Heart left ventricle (tissue), 16 donors: ENCODE data around the gene IGSF8. TPM values are rescaled to one million over a fixed set of nuclear protein-coding genes. Genes with fewer than 3 reads are reported as not detected.

Experiments used
- ATAC-seq, 4 donors: fragments of 200-7000 bp; cut with Tn5 transposase; one replicate each; pipeline ENCODE4 v1.9.1; 2020 to 2022; ENCODE audit warnings: moderate library complexity in 4 of 4, mild to moderate bottlenecking in 3 of 4, moderate number of reproducible peaks in 1 of 4
- DNase-seq, 5 donors: peaks; one replicate each; pipeline ENCODE4 v3.0.0-alpha.2; 2020
- H3K27ac ChIP-seq, 12 donors: fragments of 200-600 bp; sonication (generic) in 4 of 12; one replicate each; pipeline versions ENCODE4 v1.5.0 to v1.8.0; 2016 to 2022; ENCODE audit warnings: mild to moderate bottlenecking in 2 of 12
- H3K27me3 ChIP-seq, 9 donors: fragments of 200-600 bp; sonication (generic) in 2 of 9; one replicate each; pipeline versions ENCODE4 v1.5.1 to v1.8.0; 2016 to 2022; ENCODE audit warnings: mild to moderate bottlenecking in 3 of 9
- H3K36me3 ChIP-seq, 9 donors: fragments of 200-600 bp; sonication (generic) in 2 of 9; one replicate each; pipeline versions ENCODE4 v1.5.0 to v1.8.0; 2018 to 2022; ENCODE audit warnings: mild to moderate bottlenecking in 2 of 9
- H3K4me1 ChIP-seq, 12 donors: fragments of 200-600 bp; sonication (generic) in 4 of 12; one replicate each; pipeline versions ENCODE4 v1.5.0 to v1.8.0; 2016 to 2022; ENCODE audit warnings: mild to moderate bottlenecking in 3 of 12
- H3K4me3 ChIP-seq, 12 donors: fragments of 200-600 bp; sonication (generic) in 4 of 12; one replicate each; pipeline versions ENCODE4 v1.5.0 to v1.8.0; 2017 to 2022; ENCODE audit warnings: mild to moderate bottlenecking in 9 of 12, moderate library complexity in 4 of 12
- H3K9me3 ChIP-seq, 12 donors: fragments of 200-600 bp; sonication (generic) in 4 of 12; one replicate each; pipeline versions ENCODE4 v1.5.0 to v1.8.0; 2016 to 2022; ENCODE audit warnings: mild to moderate bottlenecking in 1 of 12
- CTCF ChIP-seq, 12 donors: fragments of 200-600 bp; sonication (generic) in 4 of 12; IDR thresholded peaks; one replicate each; pipeline versions ENCODE4 v1.5.0 to v1.8.0; 2018 to 2022; ENCODE audit warnings: antibody characterized with exemption in 12 of 12, mild to moderate bottlenecking in 5 of 12
- POLR2A ChIP-seq, 2 donors: fragments of 450-650 bp; IDR thresholded peaks; one replicate each; pipeline ENCODE4 v1.6.1; 2017; ENCODE audit warnings: antibody characterized with exemption in 2 of 2, mild to moderate bottlenecking in 2 of 2, moderate library complexity in 2 of 2
- WGBS, 4 donors: extraction: QIAGEN DNeasy Blood & Tissue Kit in 2 of 4; methylation state at CpG; one replicate each; pipeline versions ENCODE4 v1.1.5 to v1.1.7; 2013 to 2018; 5-methylcytosine and 5-hydroxymethylcytosine counted together
- intact Hi-C, 10 donors: fragments of 100-400 bp; cut with DNase I; formaldehyde crosslinking; loops; one replicate each; pipeline versions ENCODE4 v1.11.1 to v1.14.2; 2022
- polyA plus RNA-seq, 2 donors: library from polyadenylated mRNA; stranded (reverse); fragments of 200-250 nt; gene quantifications; one replicate each; pipeline ENCODE4 v1.2.3, GENCODE V29; 2013
- total RNA-seq, 9 donors: library from RNA; depleted of rRNA in 2 of 9; stranded (reverse); fragments of >200 nt in 2 of 9; fragmentation: NEBNext Ultra II Directional in 3 of 9; extraction: Animal tissue kit (Norgen Biotek cat#: 25700) in 3 of 9; gene quantifications; one replicate each; pipeline versions ENCODE4 v1.1.0 to v1.2.4, GENCODE V29; 2016 to 2023
- donor health status: ischemic (EF 13 %, LVEDD 7.1; RV severe dilation, severe dysfunction).
- donor health status: healthy with polysubstance abuse.
- donor health status: DM: no; HTN: yes; CAD: no.
- donor health status: DM: no; HTN: no; CAD: no.
- donor health status: ischemic (EF 25% LVEDD 6.9; RV normal size, moderate dysfunction).
- donor health status: ischemic (EF 25% LVEDD 5.7; RV mildly dilated, moderate dysfunction).
- donor health status: healthy.
- donor health status: DM: yes; HTN: yes; CAD: no.
- donor health status: ischemic (EF 35%, LVEDD 5.7; RV mildly dilated, moderate dysfunction).
- donor health status: nonischemic (EF 11% LVEDD 7.7; RV severe dilation, severe dysfunction).
- donor health status: DM: yes; HTN: yes; CAD: no.
- donor health status: PGD.
- donor health status: ischemic (EF 29% LVEDD 5.4; RV normal size, mild dysfunction).
- donor health status: nonischemic (EF 23%, LVEDD 6.1; RV moderate dilation, normal function).

IGSF8 gene
- total and polyA plus RNA-seq, 11 donors = 15.0 to 49.3 (median 24.8) TPM

- Histone ChIP-seq H3K4me3 (no peak overlapping the region), H3K36me3 (no peaks in the 10 kb centered on the region), H3K9me3 (no peaks in the 10 kb centered on the region), H3K4me1 (peaks cover 0 to 14% (median 0%) of the 10 kb centered on the region in 12 donors), H3K27me3 (peaks cover 0 to 10% (median 0%) of the 10 kb centered on the region in 9 donors), H3K27ac (no peak overlapping the region)
- no peak for ATAC-seq
- TF ChIP-seq POLR2A (IDR thresholded peaks at IDR 0.05) (no peak), CTCF (IDR thresholded peaks at IDR 0.05) (no peak)
- DNase-seq = no peak
- WGBS, 4 donors = 85 to 91% (median 89%) methylated on average over 3 of the region's 3 CpGs
- intact Hi-C loops = no loop called here
These were observed 34.3 kb downstream of the IGSF8 start for GRCh38 chr1:160064164-160064563.

DNA sequence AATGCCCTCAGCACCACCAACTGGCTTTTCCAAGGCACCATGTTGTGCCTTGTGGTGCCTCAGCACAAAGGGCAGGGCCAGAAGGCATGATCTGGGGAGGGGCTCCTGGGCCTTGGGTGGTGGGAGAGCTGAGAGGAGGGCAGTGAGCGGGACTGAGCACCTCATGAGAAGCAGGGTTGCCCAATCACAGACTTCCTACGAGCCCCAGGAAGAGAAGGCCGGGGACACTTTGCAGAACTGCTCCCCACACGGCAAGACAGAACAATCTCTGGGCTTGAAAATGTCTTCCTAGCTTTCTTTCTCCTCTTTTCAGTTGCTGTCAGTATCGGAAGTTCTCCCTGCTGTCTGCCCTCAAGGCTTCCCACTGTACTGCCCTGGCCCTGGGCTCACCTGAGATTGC, 35.2 kb downstream of the IGSF8 start:
- 87 to 89% (median 89%) methylated on average over 5 of the region's 5 CpGs for WGBS, 4 donors

DNA sequence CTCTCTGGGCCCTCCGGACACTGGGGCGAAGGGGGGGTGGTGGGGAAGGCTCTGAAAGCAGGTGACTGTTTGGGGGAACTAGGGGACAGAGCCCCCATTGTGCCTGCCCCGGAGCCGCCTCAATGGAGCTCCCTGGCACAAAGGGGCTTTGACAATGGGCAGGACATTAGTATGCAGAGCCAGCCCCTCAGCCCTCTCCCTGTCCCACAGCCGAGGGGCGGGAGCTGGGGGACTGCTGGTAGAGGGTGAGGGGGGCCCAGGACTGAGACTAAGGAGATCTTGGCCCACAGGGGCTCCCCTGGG, 36.2 kb downstream of the IGSF8 start:
- intact Hi-C loops = loop anchor here in 1 of 10 donors (2.0 kb wide), 1 partner anchor 21 kb away; no protein-coding TSS in a partner anchor
- Histone ChIP-seq H3K4me3 (no peak overlapping the region), H3K4me1 (peaks cover 0 to 14% (median 0%) of the 10 kb centered on the region in 12 donors), H3K27me3 (peaks cover 0 to 10% (median 0%) of the 10 kb centered on the region in 9 donors), H3K9me3 (no peaks in the 10 kb centered on the region), H3K36me3 (no peaks in the 10 kb centered on the region), H3K27ac (no peak overlapping the region)
- no peak for DNase-seq
- no peak for TF ChIP-seq CTCF (IDR thresholded peaks at IDR 0.05)
- no peak for TF ChIP-seq POLR2A (IDR thresholded peaks at IDR 0.05)
- no peak for ATAC-seq
- 63 to 80% (median 76%) methylated on average over 4 to 6 of the region's 6 CpGs for WGBS, 4 donors

More for the DNA sequence above, 35.2 kb downstream of the IGSF8 start:
- no peak for ATAC-seq
- no peak overlapping the region for H3K27ac ChIP-seq
- TF ChIP-seq POLR2A (IDR thresholded peaks at IDR 0.05) (no peak), CTCF (IDR thresholded peaks at IDR 0.05) (no peak)
- intact Hi-C loops = loop anchor here in 1 of 10 donors (2.0 kb wide), 1 partner anchor 20 kb away; no protein-coding TSS in a partner anchor
- DNase-seq = no peak
- peaks cover 0 to 14% (median 0%) of the 10 kb centered on the region in 12 donors for H3K4me1 ChIP-seq
- H3K9me3 ChIP-seq = no peaks in the 10 kb centered on the region
- no peaks in the 10 kb centered on the region for H3K36me3 ChIP-seq
- H3K4me3 ChIP-seq = no peak overlapping the region
- peaks cover 0 to 10% (median 0%) of the 10 kb centered on the region in 9 donors for H3K27me3 ChIP-seq

DNA sequence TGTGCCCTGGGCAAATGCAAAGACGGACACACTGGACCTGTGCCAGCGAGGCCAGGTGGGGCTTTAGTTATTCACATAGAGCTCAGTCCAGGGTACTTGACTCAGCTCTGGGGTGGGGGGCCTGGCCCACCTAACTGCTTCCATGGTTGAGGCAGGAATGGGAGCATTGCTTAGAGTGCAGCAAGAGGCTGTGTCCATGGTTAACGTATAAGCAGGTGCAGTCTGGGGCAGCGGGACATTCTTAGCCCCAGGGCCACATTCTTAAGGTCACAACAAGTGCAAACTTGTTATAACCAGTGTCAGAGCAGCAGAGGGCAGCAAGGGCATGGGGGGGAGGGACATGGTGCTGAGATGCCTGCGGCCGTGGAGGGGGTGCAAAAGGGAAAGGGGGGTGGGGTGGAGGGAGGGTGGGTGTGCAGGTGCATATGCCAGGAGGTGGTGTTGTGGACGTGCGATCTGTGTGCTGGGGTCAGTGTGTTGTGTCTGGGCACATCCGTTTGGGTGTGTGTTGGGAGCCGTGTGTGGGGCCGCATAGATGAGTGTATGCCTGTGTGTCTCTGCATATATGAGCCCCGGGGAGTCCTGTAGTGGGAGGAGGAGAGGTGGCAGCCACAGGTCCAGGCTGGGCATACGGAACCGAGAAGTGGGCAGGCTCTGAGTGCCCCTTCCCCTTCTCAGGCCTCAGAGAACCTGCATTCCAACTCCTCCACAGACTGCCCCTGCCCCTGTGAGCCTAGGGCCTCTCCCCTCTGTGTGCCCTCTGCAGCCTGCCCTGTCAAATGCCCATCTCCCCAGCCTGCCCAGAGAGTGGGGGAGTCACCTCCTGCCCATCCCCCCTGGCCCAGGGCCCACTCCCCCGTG, 36.8 kb downstream of the IGSF8 start:
- DNase-seq (no peak), ATAC-seq (peak in 2 of 4 donors; percentile 20 to 26)
- 57 to 64% (median 57%) methylated on average over 15 of the region's 15 CpGs for WGBS, 4 donors
- Histone ChIP-seq H3K9me3 (no peaks in the 10 kb centered on the region), H3K36me3 (no peaks in the 10 kb centered on the region), H3K27ac (no peak overlapping the region), H3K4me1 (peaks cover 0 to 14% (median 0%) of the 10 kb centered on the region in 12 donors), H3K4me3 (no peak overlapping the region), H3K27me3 (peaks cover 0 to 10% (median 0%) of the 10 kb centered on the region in 9 donors)
- intact Hi-C loops = loop anchor here in 1 of 10 donors (2.0 kb wide), 1 partner anchor 21 kb away; no protein-coding TSS in a partner anchor
- TF ChIP-seq POLR2A (IDR thresholded peaks at IDR 0.05) (no peak), CTCF (IDR thresholded peaks at IDR 0.05) (no peak)
